Neural cell (in vitro differentiated cells): ENCODE measurements around the gene SLC25A23. TPM values are rescaled to one million over a fixed set of nuclear protein-coding genes. Genes with fewer than 3 reads are reported as not detected.
A peak's percentile ranks its signal among the peaks of the same experiment; 100 is the strongest.

ENCODE experiments used
- H2AFZ ChIP-seq: fragments of 200-600, 300-800 bp; sonication (generic), shearing (Covaris generic); 2 replicates; pipeline ENCODE4 v1.6.0; 2014; ENCODE audit warnings: low read depth, mild to moderate bottlenecking, antibody characterized with exemption, low read length, moderate library complexity
- H3F3A ChIP-seq: fragments of 200-600 bp; shearing (Covaris generic); 2 replicates; pipeline ENCODE4 v1.6.1; 2016; ENCODE audit warnings: mild to moderate bottlenecking, moderate library complexity, mixed read lengths, antibody characterized with exemption, low read length; ENCODE audit not compliant: insufficient read depth, poor library complexity, severe bottlenecking
- H3K27ac ChIP-seq: fragments of 200-600, 300-800 bp; sonication (generic), shearing (Covaris generic); 2 replicates; pipeline ENCODE4 v1.5.1; 2014; ENCODE audit warnings: mild to moderate bottlenecking, low read length, moderate library complexity
- H3K27me3 ChIP-seq: fragments of 300-800, 200-600 bp; sonication (generic), shearing (Covaris generic); 2 replicates; pipeline ENCODE4 v1.6.0; 2014; ENCODE audit warnings: mild to moderate bottlenecking, low read depth, low read length, moderate library complexity; ENCODE audit not compliant: insufficient read depth
- H3K36me3 ChIP-seq: fragments of 300-800, 200-600 bp; sonication (generic), shearing (Covaris generic); 2 replicates; pipeline ENCODE4 v1.5.1; 2014; ENCODE audit warnings: mild to moderate bottlenecking, antibody characterized with exemption, low read length, moderate library complexity; ENCODE audit not compliant: insufficient read depth
- H3K4me2 ChIP-seq: fragments of 300-800, 200-600 bp; sonication (generic), shearing (Covaris generic); 2 replicates; pipeline ENCODE4 v1.6.0; 2014; ENCODE audit warnings: mild to moderate bottlenecking, low read length
- H3K4me3 ChIP-seq: fragments of 300-800, 200-600 bp; sonication (generic), shearing (Covaris generic); 2 replicates; pipeline ENCODE4 v1.5.1; 2014; ENCODE audit warnings: mild to moderate bottlenecking, low read length, moderate library complexity
- H3K79me2 ChIP-seq: fragments of 200-600 bp; shearing (Covaris generic); replicated peaks from 2 replicates; pipeline ENCODE4 v1.6.0; 2014; ENCODE audit warnings: mild to moderate bottlenecking, low read length, moderate library complexity; ENCODE audit not compliant: insufficient read depth
- H3K9ac ChIP-seq: fragments of 300-800, 200-600 bp; sonication (generic), shearing (Covaris generic); 2 replicates; pipeline ENCODE4 v1.6.1; 2016; ENCODE audit warnings: mild to moderate bottlenecking, low read length, mixed read lengths
- H3K9me2 ChIP-seq: fragments of 200-600 bp; shearing (Covaris generic); 2 replicates; pipeline ENCODE4 v1.6.1; 2016; ENCODE audit warnings: mild to moderate bottlenecking, low read length, mixed read lengths; ENCODE audit not compliant: insufficient read depth
- H3K9me3 ChIP-seq: fragments of 200-600, 300-800 bp; sonication (generic), shearing (Covaris generic); 2 replicates; pipeline ENCODE4 v1.6.1; 2016; ENCODE audit warnings: mild to moderate bottlenecking, mixed run types, low read length, moderate library complexity, mixed read lengths
- H4K20me1 ChIP-seq: fragments of 200-600 bp; shearing (Covaris generic); 2 replicates; pipeline ENCODE4 v1.6.1; 2016; ENCODE audit warnings: mild to moderate bottlenecking, mixed run types; ENCODE audit not compliant: insufficient read depth
- EP300 ChIP-seq: fragments of 450-650 bp; conservative IDR thresholded peaks from 2 replicates; pipeline ENCODE4 v1.6.1; 2014; ENCODE audit warnings: antibody characterized with exemption, mild to moderate bottlenecking, moderate library complexity; ENCODE audit not compliant: poor library complexity, severe bottlenecking
- EZH2 ChIP-seq: fragments of 200-600, 300-800 bp; shearing (Covaris generic), sonication (generic); IDR thresholded peaks from 2 replicates; pipeline ENCODE4 v1.6.1; 2014; ENCODE audit warnings: antibody characterized with exemption, low read length, borderline replicate concordance, mild to moderate bottlenecking; ENCODE audit not compliant: insufficient read depth, poor library complexity, severe bottlenecking
- MXI1 ChIP-seq: fragments of 450-650 bp; conservative IDR thresholded peaks from 2 replicates; pipeline ENCODE4 v1.6.1; 2014; ENCODE audit warnings: antibody characterized with exemption, mild to moderate bottlenecking; ENCODE audit not compliant: poor library complexity, severe bottlenecking
- POLR2AphosphoS5 ChIP-seq: IDR thresholded peaks from 2 replicates; pipeline ENCODE4 v1.6.1; 2012
- RAD21 ChIP-seq: fragments of 450-650 bp; conservative IDR thresholded peaks from 2 replicates; pipeline ENCODE4 v1.6.1; 2014; ENCODE audit warnings: antibody characterized with exemption, mild to moderate bottlenecking, moderate library complexity
- SMC3 ChIP-seq: fragments of 450-650 bp; conservative IDR thresholded peaks from 2 replicates; pipeline ENCODE4 v1.6.1; 2014; ENCODE audit warnings: antibody characterized with exemption, mild to moderate bottlenecking, moderate library complexity; ENCODE audit not compliant: poor library complexity
- TAF1 ChIP-seq: IDR thresholded peaks from 2 replicates; pipeline ENCODE4 v1.6.1; 2012; ENCODE audit warnings: low read depth
- polyA plus RNA-seq: library from polyadenylated mRNA; depleted of rRNA; stranded (reverse); fragments of >200 nt; gene quantifications from 2 replicates; pipeline ENCODE4 v1.2.3, GENCODE V29; 2014
- TF ChIP-seq, protein P1 (sequence below): IDR thresholded peaks from 2 replicates; pipeline ENCODE4 v1.6.1; 2012; ENCODE audit warnings: borderline replicate concordance
- TF ChIP-seq, protein P2 (sequence below): fragments of 450-650 bp; IDR thresholded peaks from 2 replicates; pipeline ENCODE4 v1.5.1; 2014; ENCODE audit warnings: antibody characterized with exemption, mild to moderate bottlenecking, moderate library complexity; ENCODE audit not compliant: poor library complexity, severe bottlenecking

Gene SLC25A23
- polyA plus RNA-seq, 1 donor from 2014 or later, result 36.3 TPM

DNA sequence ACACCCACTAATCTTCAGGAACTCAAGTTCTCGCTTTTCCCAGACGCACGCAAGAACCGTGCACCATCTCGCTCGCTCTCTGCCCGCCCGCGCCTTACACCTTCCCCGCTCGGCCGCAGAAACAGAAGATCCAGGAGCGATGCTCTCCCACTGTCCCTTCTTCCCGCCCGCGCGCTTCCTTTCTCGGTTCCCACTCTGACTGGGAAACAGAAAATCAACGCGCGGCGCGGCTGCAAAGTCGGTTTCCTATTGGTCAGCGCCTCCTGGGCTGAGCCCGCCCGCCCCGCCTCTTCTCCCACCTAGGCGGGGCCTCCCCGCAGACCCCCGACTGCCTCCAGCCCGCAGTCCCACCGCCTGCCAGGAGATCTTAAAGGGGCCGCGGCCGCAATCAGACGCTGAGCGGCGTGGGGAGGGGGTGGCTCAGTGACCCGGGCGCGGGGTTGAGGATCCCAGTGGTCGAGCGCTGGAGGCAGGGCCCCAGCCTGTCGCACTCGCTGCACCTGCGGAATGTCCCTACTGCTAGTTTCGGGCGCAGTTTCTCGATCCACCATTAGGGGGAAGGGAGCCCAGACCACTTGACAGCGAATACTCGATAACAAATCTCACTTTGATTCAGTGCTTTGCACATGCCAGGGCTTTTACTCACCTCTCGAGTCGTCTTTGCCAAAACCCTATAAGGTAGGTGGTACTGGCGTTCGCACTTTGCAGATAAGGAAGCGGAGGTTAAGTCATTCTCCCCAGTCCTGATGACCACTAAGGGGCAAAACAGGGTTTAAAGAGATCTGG lies 700 bp upstream of the SLC25A23 start:
- Histone ChIP-seq H3K36me3 (peaks cover 4% of the 10 kb centered on the region), H3K27ac (peak overlapping the region; percentile 70), H3K4me3 (peak overlapping the region; percentile 90), H3K9me3 (no peaks in the 10 kb centered on the region), H3K27me3 (peaks cover 33% of the 10 kb centered on the region), H4K20me1 (no peaks in the 10 kb centered on the region), H3K4me2 (peak overlapping the region; percentile 78), H2AFZ (peak overlapping the region; percentile 57), H3K79me2 (no peaks in the 10 kb centered on the region), H3K9ac (peak overlapping the region; percentile 67), H3K9me2 (no peaks in the 10 kb centered on the region), H3F3A (no peaks in the 10 kb centered on the region)
- TF ChIP-seq TAF1 (peak; percentile 35), POLR2AphosphoS5 (peak; percentile 45), MXI1 (peak; percentile 53), EP300 (peak; percentile 21), SMC3 (peak; percentile 69), RAD21 (peak; percentile 63), EZH2 (no peak)
- TF ChIP-seq, protein P1, sequence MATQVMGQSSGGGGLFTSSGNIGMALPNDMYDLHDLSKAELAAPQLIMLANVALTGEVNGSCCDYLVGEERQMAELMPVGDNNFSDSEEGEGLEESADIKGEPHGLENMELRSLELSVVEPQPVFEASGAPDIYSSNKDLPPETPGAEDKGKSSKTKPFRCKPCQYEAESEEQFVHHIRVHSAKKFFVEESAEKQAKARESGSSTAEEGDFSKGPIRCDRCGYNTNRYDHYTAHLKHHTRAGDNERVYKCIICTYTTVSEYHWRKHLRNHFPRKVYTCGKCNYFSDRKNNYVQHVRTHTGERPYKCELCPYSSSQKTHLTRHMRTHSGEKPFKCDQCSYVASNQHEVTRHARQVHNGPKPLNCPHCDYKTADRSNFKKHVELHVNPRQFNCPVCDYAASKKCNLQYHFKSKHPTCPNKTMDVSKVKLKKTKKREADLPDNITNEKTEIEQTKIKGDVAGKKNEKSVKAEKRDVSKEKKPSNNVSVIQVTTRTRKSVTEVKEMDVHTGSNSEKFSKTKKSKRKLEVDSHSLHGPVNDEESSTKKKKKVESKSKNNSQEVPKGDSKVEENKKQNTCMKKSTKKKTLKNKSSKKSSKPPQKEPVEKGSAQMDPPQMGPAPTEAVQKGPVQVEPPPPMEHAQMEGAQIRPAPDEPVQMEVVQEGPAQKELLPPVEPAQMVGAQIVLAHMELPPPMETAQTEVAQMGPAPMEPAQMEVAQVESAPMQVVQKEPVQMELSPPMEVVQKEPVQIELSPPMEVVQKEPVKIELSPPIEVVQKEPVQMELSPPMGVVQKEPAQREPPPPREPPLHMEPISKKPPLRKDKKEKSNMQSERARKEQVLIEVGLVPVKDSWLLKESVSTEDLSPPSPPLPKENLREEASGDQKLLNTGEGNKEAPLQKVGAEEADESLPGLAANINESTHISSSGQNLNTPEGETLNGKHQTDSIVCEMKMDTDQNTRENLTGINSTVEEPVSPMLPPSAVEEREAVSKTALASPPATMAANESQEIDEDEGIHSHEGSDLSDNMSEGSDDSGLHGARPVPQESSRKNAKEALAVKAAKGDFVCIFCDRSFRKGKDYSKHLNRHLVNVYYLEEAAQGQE, result peak; percentile 76
- TF ChIP-seq, protein P2, sequence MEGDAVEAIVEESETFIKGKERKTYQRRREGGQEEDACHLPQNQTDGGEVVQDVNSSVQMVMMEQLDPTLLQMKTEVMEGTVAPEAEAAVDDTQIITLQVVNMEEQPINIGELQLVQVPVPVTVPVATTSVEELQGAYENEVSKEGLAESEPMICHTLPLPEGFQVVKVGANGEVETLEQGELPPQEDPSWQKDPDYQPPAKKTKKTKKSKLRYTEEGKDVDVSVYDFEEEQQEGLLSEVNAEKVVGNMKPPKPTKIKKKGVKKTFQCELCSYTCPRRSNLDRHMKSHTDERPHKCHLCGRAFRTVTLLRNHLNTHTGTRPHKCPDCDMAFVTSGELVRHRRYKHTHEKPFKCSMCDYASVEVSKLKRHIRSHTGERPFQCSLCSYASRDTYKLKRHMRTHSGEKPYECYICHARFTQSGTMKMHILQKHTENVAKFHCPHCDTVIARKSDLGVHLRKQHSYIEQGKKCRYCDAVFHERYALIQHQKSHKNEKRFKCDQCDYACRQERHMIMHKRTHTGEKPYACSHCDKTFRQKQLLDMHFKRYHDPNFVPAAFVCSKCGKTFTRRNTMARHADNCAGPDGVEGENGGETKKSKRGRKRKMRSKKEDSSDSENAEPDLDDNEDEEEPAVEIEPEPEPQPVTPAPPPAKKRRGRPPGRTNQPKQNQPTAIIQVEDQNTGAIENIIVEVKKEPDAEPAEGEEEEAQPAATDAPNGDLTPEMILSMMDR, result peak; percentile 86

DNA sequence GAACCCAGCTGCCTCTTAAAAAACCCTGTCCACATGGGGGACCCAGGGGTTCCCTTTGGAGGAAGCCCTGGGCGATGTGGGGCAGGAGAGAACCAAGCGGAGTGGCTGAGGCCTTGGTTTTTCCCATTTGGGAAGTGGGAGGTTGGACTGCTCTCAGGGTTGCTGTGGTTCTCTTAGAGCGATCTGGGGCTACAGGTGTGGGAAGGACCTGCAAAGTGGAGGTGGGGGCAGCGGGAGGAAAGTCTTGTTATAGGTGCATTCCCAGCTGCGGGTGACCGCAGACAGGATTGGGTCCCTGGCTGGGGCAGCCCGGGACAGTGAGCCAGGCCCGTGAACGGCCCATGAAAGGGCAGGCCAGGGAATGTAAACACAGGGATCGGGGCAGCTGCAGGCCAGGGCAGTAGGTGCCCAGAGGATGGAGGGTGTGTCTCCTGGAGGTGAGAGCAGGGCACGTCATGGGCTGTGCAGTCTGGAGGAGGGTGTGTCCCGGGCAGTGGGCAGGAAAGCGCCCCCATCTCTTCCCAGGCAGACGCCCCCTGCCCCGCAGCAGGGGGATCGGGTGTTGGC lies 814 bp downstream of the SLC25A23 start:
- H3K27ac ChIP-seq, result no peak overlapping the region
- H3K9me2 ChIP-seq, result no peaks in the 10 kb centered on the region
- peak overlapping the region; percentile 67 for H3K9ac ChIP-seq
- peak overlapping the region; percentile 90 for H3K4me3 ChIP-seq
- H3K27me3 ChIP-seq, result peaks cover 18% of the 10 kb centered on the region
- no peak for TF ChIP-seq TAF1
- H3K9me3 ChIP-seq, result peaks cover 8% of the 10 kb centered on the region
- H3K36me3 ChIP-seq, result peaks cover 19% of the 10 kb centered on the region
- H3K79me2 ChIP-seq, result no peaks in the 10 kb centered on the region
- no peaks in the 10 kb centered on the region for H4K20me1 ChIP-seq
- no peaks in the 10 kb centered on the region for H3F3A ChIP-seq
- peak overlapping the region; percentile 8 for H2AFZ ChIP-seq
- peak overlapping the region; percentile 62 for H3K4me2 ChIP-seq
